ENCODE data around the gene GPR157.
"Not testable (repeated sequence)": the region's sequence is repeated elsewhere in the genome, so short reads cannot be mapped to it uniquely, and the experiment has no call there.

The GPR157 gene

GRCh38 chr1:9145021-9145668, 16.2 kb upstream of the GPR157 start:
- no peak for DNase-seq

GRCh38 chr1:9144494-9144893, 15.6 kb upstream of the GPR157 start:
- DNase-seq = not testable (repeated sequence)

GRCh38 chr1:9143250-9143649, 14.3 kb upstream of the GPR157 start:
- no peak for DNase-seq

DNA sequence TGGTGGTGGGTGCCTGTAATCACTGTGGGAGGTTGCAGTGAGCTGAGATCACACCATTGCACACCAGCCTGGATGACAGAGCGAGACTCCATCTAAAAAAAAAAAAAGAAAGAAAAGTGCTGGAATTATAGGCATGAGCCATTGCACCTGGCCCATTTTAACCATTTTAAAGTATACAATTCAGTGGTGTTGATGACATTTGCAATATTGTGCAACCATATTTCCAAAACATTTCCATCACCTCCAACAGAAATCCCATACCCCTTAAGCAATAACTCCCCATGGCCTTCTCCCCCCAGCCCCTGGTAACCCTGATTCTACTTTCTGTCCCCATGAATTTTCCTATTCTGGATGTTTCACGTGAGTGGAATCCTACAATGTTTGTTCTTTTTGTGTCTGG, 11.0 kb upstream of the GPR157 start:
- no peak for DNase-seq

DNA sequence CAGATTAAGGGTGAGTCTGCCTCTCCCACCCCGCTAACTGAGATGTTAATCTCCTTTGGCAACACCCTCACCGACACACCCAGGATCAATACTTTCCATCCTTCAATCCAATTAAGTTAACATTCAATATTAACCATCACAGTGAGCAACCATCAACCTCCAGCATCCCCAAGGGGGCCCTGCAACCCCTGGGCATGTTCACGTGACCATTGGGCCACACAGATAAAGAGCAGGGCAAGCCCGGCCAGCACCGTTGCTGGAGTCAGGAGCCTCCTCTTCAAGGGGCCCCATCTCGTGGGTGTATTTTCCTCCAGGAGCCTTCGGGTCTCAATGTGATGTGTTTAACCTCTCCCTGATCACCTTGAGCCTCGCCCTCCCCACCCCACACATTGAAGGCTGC, 8.0 kb upstream of the GPR157 start:
- DNase-seq = no peak

DNA sequence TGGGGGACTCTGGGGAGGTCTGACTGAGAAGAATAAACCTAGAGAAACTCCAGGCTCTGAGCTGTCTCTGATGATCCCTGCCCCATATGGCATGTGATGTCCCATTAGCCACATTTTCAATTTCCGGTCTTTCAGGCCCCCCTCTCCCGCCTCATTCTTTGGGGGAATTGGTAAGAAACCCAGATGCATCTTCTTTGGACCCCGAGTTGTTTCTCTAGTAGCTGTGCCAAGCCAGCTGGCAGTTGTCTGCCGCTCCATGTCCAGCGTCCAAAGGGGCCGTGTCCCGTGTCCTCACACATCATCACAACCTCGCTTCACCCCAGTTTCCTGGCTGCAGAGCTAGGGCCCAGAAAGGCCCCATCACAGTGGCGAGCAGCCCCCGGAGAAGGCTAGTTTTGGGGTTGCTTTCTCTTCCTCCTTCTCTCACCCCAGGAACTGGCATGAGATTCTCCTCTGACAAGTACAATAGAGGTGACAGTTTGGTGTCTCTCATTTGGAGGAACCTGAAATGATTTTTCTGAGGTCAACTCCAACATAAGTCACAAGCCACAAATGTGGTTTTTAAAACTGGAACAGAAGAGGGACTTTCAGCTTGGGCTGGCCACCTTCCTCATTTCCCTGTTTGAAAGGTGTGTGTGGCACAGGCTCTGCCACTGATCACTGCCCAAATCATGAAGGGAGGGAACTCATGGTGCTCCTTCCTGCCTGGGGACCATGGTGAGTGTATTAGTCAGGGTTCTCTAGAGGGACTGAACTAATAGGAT, 6.4 kb upstream of the GPR157 start:
- DNase-seq = no peak

GRCh38 chr1:9133870-9134585, 5.1 kb upstream of the GPR157 start:
- no peak for DNase-seq

DNA sequence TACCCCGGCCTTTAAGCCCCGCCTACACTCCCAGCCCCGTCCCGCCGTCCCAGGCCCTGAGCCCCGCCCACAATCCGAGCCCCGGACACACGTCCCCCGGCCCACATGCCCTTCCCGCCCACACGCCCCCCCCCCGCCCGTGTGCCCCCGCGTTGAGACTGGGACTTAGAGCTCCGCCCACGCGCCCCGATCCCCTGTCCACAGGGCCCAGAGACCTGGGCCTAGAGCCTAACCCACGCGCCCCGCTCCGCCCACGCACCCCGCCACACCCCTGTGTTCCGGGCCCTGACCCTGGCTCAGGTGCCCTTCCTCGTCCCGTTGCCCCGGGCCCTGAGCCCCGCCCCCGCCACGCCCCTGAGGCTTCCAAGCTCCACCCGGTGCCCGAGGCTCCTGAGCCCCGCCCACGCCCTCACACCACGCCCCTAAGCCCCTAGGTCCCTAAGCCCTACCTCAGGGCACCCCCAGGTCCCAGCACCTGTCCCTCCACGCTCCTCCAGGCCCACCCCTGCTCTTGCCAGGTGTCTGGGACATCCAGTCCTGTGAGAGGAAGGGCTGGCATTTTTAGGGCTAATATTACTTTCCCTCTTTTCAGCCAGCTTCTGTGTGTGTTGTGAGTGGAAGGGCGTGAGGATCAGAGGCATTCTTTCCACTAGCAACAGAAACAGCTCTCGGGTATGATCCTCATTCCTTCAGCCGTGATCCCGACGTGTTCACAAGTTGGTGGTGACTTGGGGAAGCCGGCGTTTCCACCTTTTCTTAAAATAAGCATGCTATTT, 552 bp upstream of the GPR157 start:
- no peak for DNase-seq

DNA sequence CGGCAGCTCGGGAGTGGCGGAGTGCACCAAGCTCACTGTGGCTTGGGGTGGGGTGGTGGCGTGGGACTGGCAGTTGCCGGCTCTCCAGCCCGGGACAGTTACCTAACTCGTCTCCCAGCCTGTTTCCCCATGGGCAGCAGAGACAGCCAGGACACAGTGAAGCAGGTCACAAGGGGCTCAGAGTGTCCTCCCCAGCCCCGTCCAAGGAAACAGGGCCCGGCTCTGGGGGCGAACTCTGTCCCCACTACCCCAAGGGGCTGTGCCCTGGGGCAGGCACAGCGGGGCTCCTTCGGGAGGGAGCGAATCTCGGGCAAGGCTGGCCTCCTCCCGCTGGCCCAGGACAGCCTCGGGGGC, 759 bp downstream of the GPR157 start:
- no peak for DNase-seq

- DNase-seq = no peak
These were observed 1.3 kb downstream of the GPR157 start for GRCh38 chr1:9127395-9128165.

GRCh38 chr1:9126511-9126910, 2.4 kb downstream of the GPR157 start:
- DNase-seq = peak; percentile 76

- not testable (repeated sequence) for DNase-seq
These were observed 3.1 kb downstream of the GPR157 start for GRCh38 chr1:9125847-9126246.

- no peak for DNase-seq
These were observed 3.6 kb downstream of the GPR157 start for GRCh38 chr1:9125325-9125724.

DNA sequence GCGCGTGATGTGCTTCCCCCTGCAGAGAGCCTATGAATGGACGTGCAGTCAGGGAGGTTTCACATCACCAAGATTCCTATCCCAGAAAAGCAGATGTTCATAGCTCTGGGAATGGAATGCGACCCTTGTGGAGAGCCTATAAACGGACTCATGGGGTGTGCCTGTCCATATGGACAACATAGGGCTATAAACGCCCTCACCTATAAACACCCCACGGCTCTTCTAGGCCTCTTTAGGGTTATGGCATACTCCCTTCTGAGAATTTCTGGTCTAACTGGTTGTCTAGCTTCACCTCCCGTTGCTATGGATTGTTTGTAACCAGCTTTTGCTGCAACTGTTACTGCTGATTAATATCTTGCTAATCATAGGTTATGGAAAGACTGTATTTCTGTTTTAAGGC, 4.5 kb downstream of the GPR157 start:
- DNase-seq = not testable (repeated sequence)

DNA sequence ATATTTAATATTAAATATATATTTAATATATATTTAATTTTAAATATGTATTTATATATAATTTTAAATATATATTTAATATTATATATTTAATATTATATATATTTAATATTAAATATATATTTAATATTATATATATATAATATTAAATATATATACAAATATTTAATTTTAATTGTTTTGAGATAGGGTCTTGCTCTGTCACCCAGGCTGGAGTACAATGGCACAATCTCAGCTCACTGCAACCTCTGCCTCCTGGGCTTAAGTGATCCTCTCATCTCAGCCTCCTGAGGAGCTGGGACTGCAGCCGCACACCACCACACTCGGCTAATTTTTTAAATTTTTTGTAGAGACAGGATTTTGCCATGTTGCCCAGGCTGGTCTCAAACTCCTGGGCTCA, 5.2 kb downstream of the GPR157 start:
- DNase-seq = not testable (repeated sequence)

DNA sequence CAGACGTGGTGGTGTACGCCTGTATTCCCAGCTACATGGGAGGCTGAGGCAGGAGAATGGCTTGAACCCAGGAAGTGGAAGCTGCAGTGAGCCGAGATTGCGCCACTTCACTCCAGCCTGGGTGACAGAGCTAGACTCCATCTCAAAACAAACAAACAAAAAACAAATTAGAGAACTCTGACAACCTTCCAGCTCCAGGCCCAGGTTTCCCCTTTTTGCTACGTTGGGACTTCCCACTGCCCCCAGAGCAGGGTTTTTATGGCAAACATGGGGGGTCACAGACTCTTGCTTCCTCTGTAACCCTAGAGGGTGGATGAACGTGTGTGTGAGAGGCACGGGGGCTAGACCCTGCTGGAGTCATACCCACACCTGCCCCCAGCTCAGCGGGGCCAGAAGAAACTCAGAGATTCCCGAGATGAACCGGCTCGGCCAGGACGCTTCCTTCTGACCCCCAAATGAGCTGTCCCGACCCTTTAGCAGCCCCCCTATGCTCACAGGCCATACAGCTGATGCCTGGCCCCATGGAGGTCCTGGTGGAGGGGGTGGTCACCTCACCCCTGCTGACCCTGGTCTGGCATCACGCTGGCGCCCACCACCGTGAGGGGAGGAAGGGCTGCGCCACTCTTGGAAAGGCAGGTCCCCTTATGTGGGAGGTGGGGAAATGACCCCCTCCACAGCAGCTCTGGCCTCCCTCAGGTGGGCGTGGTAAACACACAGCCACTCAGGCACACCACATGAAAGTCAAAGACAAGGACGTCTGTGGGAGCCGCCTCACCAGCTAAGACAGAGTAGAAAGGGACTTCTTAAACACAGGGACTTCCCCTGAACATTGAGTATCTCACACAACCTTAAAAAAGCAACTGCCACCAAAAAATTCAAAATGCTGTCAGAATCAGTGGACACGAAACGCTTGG, 7.1 kb downstream of the GPR157 start:
- no peak for DNase-seq

- DNase-seq = no peak
These were observed 8.5 kb downstream of the GPR157 start for GRCh38 chr1:9120312-9120958.

GRCh38 chr1:9119745-9120144, 9.2 kb downstream of the GPR157 start:
- no peak for DNase-seq

GRCh38 chr1:9118186-9118585, 10.7 kb downstream of the GPR157 start:
- no peak for DNase-seq

- DNase-seq = no peak
These were observed 13.3 kb downstream of the GPR157 start for GRCh38 chr1:9115351-9116205.

Data from NCI-H510A (cell line).